KG1 (cell line): ENCODE data around the gene TRPM1.

ENCODE experiments used
- DNase-seq: peaks from one replicate; lab custom pipeline; 2025; lab: John Stamatoyannopoulos, UW

Gene TRPM1

DNA sequence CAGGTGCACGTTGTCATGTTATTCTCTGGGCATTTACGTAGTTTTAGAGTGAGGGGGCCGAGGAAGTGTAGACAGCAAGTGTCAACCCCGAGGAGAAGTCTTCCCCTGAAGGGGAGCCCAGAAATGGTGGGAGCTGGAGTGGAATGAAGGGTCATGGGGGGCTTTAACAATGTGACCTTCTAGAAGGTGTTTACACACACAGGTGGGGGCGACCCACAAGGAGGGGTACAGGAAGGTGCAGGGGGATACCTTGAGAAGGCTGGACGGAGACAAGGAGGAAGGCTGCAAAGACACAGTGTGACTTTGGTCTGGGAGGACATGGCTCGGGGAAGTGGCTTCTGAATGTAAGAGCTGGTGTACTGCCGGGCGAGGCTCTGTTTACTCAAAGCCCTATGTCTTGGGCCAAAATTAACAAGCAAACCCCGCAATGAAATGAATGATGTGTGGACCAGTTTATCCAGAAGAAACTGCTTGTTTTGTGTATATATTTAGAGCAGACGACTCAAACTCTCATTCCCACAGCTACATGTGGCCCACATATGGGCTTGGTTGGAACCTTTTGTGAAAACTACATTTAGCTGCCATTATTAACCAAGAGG, 18.7 kb downstream of the TRPM1 start:
- DNase-seq = no peak

DNA sequence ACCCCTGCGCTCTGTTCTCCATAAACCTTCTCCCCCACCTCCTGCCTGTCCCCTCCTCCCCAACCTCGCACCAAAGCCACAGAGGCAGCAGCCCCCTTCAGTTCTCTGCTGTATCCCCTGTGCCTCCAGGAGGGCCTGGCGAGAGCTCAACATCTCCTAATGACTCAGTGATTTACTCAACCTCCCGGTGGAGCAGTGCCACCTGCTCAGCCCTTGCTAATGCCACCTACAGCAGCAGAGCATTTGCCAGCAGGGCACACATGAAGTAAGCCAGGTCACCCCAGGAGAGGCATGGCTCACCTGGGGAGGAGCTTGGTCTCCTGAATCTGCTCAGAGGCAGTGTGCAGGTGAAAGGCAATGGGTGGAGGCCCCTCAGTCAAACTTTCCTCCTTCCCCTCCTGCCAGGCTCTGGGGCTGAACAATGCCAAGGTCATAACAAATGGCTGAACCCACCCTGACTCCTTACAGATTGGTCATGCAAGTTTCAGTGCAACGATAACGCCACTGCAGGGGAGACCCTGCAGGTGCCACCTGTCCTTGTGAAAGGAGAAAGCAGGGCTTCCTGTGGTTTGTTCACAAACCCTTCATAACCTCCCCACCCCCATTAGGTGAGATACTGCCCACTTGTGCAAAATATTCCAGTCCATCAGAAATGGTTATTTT, 19.8 kb downstream of the TRPM1 start:
- DNase-seq = no peak

DNA sequence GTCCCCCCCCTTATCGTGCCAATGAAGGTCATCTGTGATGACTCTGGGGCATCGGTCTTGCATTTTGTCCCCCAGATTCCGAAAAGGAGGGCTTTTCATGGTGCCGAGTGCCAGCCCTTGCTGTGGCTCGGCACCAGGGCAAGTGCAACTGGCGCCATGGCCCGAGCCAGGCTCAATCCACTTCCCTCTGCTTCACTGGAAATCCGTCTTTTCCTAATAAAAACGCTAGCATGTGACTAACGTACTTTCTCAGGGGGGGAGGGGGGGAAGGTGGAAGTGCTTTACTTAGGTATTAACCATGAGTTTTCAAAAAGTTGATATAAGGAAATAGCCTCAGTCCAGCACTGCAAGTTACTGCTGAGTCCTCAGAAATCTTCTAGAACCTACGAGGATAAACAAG, 20.5 kb downstream of the TRPM1 start:
- DNase-seq = no peak

DNA sequence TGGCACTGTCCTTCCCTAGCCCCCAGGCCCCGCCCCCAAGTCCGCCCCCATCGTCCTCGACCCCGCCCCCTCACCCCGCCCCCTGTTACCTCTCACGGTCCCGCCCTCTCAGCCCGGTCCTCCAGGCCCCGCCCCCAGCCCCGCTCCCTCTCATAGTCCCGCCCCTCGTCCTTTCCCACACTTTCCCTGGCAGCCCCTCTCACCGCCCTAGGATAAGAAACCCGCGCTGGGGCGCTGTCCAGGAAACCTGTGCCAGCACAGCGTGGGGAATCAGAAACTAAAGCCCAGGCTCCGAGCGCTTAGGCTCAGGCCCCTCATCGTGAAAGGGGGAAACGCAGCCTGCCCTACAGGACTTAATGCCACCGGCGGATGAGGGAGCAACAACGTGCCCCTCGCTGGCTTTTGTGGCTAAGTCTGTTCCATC, 20.9 kb downstream of the TRPM1 start:
- DNase-seq = no peak

DNA sequence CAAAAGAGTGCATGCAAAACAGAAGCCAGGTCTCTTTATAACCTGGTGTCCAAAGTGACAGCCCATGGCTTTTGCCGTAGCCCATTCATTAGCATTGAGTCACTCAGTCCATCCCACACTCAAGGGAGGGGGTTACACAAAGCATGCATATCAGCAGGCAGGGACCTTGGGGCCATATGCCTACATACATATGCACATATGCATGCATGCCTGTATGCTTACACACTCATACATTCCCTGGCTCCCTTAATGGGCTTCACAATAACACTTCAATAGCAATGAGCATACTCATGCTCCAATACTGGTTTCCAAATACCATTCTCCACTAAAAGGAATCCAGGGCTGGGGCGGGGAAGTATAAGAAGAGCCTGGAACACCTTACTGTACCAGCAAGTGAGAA, 22.0 kb downstream of the TRPM1 start:
- no peak for DNase-seq

DNA sequence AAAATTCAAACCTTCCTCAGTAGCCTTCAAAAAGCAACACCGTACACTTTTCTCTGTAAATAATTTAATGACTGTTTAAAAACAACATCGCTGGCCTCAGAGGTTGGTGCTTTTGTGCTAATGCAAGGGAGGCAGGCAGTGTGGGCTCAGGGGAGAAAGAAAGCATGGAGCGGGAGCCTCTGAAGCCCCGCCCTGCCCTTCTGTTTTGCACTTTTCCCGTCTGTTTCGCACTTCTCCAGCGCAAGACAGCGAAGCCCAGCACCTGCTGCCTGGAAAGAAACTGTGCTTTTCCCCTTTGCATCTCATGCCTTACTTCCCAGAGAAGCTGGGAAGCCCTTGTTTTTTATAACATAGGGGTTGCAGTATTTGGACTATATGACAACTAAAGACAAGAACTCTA, 23.1 kb downstream of the TRPM1 start:
- no peak for DNase-seq

DNA sequence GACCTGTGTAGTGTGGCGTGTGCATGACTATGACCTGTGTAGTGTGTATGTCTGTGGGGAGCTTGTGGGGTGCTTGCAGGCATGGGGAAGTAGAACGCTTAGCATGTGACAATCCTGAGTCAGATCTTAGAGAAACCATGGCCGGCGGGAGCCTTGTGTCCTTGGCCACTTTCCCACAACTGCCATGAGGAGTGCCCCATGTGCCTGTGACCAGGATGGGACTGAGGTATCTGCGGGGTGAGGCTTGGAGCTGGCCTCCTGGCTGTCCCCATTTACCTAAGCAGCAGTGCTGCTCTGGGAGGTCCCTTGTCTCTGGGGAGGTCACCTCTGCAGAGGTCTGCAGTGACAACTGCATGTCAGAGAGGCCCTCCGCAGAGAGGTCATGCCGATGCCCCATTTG, 23.6 kb downstream of the TRPM1 start:
- no peak for DNase-seq

DNA sequence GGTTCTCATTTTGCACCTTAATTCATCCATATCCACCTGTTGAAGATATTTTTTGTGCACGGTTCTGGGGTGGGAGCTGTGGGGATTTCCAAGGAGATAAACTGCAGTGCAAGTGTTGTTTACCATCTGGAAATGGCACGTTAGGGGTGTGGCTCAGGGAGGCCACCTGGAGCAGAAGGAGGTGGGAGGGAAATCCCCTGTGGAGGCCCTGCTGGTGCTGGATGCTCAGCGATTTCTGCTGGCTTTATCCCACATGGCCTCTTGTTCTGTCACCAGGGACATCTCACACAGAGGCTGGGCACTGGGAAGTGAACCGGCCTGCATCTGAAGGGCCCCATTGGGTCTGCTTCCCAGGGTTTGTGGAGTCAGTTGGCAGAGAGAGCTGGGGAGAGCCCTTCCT, 24.3 kb downstream of the TRPM1 start:
- DNase-seq = no peak

DNA sequence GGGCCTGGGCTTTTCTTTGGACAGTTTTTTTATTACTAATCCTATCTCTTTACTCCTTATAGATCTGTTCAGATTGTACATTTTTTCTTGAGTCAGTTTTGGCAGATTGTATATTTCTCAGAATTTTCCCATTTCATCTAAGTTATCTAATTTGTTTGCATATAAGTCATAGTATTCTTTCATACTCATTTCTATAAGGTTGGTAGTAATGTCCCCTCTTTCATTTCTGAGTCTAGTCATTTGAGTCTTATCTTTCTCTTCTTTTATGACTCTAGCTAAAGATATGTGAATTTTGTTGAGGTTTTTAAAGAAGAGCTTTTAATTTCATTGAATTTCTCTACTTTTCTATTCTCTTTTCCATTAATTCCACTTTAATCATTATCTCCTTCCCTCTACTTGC, 27.2 kb downstream of the TRPM1 start:
- no peak for DNase-seq

DNA sequence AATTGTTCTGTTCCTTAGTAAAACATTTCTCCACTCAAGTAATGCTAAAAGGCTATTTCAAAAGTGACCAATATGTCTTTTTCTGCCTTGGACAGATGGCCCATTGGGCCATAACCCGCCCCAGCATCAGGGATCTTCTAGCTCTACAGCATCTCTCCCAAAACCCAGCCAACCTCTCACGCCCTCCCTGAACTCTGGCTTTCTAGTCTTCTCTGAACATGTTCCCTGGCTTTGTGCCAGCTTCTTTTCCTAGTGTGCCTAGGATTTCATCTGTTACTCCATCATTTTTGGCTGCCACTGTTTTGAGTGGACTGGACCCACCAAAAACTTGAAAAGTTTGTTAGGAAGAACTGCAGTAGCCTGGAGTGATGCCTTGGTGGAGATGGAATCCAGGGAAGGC, 30.7 kb downstream of the TRPM1 start:
- DNase-seq = no peak

DNA sequence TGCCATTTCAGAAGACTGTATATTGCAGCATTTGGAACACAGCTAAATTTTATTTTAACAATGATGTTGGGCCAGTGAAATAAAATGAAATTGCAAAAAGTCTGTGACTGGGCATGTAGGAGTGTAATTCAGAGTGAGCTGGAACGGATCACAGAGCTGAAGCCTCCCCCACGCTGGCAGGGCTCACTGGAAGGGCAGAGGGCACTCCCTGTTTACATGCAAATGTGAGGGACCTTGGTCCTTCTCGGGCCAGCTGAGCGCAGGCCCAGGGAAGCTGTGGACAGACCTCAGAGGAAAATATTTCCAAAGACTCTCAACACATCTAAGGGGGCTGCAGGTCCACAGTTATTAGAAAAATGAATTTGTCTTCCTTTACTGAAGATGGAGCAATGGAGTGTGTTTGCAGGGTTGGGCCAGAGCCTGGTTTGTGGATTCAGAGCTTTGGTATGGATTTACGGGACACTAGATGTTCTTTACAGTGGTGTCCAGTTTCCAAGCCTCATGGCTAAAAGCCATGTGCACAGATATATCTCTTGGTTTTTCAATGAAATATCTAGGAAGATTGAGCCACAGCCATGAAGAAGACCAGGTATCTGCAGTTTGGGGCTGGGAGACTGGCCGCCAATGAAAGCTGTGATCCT, 32.0 kb downstream of the TRPM1 start:
- DNase-seq = no peak

DNA sequence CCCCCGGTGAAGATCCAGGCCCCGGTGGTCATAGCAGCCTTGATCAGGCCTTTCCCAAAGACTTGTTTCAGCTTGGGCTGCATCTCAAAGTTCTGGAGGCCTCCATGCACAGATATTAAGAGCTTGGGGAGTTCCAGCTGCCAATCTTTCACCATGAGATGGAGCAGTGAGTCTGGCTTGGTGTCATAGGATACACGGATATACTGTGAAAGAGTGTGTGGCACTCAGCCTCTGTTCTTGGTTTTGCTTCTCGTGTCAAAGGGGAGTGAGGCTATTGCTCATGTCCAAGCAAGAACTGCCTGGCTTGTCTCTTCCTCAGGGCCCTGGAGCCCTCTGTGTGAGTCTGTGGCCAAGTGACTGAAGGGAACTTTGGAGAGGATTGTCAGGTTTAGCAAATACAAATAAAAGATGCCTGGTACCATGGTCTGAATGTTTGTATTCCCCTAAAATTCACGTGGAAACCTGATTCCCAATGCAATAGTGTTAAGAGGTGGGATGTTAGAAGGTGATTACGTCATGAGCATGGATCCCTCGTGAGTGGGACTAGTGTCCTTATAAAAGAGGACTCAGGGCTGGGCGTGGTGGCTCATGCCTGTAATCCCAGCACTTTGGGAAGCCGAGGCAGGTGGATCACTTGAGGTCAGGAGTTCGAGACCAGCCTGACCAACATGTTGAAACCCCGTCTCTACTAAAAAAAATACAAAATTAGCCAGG, 33.5 kb downstream of the TRPM1 start:
- no peak for DNase-seq

DNA sequence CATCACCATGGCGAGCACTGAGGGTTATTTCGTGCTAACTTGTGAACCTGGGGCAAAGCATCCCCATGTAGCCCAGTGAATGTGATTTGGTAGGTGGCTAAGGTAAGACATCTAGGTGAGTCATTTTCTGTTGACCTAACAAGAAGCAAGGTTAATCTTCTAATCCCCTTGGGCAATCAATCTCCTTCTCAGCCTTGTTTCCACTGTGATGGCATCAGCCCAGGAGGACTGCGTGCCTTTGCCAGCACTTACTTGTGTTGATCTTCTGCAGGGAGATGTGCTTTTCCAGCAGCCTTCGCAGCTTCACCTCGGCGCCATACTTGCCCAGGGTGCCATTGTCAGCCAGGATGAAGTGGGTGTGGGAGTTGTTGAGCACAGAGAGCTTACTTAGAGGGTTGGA, 35.7 kb downstream of the TRPM1 start:
- no peak for DNase-seq

DNA sequence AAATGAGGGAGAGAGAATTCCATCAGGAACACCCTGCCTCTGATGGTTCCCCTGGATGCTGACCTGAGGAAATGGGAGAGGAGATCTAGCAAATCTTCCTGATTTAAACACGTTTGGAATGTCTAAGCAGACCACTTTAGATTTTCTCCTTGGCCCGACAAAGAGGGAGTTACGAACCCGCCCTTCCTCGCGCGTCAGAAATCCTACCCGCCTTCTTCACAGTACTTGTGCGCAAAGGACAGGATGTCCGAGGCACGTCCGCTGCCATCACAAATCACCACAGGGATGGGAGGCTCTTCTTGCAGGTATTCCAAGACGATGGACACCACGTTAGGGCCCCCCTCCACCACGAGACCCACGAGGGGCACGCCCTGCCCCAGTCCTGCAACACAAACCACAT, 38.6 kb downstream of the TRPM1 start:
- DNase-seq = no peak

DNA sequence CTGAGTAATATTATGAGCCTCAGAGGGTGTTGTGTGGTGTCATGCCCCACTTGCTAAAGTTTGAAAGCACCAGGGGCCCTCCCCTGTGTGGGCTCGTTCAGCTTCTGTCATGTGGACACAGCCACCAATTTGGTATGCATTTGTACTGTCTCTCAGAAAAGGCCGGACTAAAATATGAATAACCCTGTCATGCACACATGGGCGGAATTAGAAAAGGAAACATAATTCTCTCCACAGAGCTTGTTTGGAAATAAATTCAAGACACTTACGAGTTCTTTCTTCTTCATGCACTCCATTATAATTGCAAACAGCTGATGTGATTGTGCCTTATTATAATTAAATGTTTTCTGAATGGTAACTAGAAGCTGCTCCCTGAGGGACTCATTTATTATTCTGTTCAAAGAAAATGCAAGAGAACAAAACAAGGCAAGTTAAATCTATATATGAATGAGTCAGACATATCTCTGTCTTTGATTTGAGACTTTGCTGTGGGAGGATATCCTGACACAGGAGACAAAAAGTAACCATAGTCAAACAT, 39.1 kb downstream of the TRPM1 start:
- DNase-seq = no peak

DNA sequence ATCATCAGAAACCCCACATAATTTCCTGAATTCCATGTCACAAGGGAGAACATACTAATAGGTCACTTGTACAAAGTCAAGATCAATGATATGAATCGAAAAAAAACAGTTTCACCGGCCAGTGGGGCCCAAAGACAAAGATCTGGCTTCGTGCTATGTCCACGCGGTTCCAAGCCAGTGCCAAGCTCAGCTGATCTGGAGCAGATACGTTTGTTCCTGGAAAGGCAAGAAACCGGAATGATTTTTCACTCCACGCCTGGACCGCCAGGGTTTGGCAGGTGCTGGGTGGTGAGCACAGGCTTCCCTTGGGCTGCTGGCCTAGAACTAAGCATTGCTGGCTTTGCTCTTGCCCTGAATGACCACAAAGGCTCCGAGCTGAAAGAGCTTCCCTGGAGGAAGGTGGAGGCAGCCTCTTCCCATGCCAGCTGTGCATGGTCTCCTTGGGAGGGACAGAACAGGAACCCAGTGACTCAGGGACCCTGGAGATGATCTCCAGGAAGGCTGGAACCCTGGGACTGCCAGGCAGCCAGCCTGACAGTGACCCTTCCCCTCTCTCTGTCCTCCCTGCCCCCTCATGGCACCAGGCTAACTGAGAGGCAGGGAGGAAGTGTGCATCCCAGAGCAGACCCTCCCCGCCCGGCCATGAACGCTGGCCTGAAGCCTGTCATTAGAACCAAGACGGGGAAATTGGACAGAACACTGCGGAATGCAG, 40.9 kb downstream of the TRPM1 start:
- no peak for DNase-seq

DNA sequence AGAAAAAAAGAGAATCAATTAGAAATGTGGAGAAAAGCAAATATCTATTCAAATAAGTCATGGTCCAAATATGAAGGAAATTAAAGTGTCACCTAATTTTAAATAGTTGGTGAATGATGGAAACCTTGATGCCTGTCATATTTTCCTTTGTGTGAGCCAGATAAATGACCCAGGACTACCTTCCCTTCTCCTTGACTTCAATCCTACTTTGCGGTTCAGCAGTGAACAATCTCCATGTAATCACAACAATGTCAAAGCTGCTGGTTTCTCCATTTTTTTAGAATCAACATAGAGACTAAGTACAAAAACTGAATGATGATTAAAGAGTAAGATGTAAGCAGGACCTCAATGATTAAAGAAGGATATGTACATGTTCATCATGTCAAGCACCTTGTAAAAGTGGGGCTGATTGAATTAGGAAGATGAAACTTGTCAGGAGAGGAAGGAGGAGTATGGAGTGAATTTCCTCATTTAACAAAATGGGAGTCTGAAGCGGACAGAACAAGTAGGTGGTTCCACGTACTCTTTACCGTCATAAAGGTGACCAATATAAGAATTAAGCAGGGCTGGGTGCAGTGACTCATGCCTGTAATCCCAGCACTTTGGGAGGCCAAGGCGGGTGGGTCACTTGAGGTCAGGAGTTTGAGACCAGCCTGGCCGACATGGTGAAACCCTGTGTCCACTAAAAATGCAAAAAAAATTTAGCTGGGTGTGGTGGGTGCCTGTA, 43.1 kb downstream of the TRPM1 start:
- DNase-seq = no peak

DNA sequence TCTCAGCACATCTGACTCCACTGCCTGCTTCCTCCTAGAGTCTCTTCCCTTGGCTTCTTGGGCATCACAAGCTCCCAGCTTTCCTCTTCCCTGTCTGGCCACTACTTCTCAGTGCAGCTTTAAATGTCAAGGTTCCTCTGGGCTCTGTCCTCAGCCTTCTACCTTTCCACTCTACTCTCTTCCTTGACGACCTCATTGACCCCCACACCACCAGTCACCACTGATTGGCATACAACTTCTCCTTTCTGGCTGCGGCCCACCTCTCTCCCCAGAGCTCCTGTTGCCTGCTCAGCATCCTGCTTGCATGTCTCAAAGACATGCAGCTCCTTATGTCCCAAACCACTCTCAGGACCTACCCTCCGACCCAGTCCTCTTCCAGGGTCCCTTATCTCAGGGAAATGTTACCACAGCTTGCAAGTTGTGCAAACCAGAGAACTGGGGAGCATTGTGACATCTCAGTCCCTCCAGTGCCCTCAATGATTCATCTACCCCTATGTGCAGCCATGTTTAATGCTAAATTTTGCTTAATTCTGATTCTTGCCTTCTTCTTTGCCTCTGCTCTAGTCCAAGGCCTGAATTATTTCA, 49.9 kb downstream of the TRPM1 start:
- no peak for DNase-seq

DNA sequence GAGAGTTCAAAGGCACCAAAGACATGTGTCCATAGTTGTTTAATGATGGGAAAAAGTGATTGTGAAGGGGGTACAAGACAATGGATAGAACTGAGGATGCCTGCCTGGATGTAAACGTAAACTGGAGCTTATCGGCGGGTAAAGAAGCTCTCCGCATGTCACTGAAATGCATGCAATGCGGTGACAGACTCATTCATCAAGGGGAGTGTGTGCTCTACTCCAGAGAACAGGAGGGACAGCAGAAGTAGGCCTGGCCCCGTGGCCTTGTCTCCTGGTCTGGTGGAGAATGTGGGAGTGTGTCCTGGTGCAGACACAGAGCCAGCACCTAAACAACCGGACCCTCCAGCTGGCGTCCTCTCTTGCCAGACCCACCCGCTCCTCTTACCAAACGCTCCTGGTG, 50.6 kb downstream of the TRPM1 start:
- DNase-seq = no peak

DNA sequence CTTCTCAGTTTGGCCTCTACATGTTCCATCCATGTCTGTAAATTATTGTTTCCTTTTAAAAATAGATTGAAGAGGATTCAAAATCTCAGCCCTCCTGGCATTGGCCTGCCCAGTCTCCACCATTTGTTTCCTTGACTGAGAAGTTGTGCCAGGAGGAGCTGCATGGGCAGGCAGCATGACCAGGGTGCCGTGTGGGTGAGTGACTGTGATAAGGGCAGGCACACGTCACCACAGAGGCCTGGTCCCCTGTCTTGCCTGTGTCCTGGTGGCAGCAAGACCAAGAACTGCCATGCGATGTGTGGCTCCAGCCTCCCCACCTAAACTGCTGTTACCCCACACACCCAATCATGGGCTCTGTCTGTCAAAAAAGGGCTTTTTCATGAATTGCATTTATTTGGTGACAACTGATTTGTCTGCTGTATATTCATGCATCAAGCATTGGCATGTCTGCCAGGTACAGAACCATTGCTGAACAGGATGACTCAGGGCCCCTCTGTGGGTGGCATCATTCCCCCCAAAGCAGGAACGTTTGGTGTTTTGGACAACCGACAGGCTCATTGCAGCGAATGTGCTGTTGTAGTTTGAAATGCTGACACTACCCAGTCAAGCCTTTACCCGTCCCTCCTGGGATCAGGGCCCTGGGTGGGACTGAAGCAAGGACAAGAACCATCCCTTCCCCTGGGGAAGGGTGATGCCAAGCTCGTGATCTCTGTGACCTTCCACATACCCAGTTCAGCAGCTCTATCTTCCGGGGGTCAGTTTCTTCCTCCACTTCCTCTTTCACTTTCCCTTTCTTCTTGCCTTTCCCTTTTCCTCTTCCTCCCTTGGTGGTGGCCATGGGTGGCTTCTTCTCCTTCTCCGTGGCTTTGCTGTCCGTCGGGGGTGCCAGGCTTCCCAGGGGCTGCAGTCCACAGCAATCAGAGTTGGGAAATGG, 51.6 kb downstream of the TRPM1 start:
- no peak for DNase-seq
